ENCODE data around the gene RGS4. TPM values are rescaled to one million over a fixed set of nuclear protein-coding genes. Genes with fewer than 3 reads are reported as not detected.

Gene RGS4
- total RNA-seq, 1 experiment from 2014 or later = 3.2 TPM

DNA sequence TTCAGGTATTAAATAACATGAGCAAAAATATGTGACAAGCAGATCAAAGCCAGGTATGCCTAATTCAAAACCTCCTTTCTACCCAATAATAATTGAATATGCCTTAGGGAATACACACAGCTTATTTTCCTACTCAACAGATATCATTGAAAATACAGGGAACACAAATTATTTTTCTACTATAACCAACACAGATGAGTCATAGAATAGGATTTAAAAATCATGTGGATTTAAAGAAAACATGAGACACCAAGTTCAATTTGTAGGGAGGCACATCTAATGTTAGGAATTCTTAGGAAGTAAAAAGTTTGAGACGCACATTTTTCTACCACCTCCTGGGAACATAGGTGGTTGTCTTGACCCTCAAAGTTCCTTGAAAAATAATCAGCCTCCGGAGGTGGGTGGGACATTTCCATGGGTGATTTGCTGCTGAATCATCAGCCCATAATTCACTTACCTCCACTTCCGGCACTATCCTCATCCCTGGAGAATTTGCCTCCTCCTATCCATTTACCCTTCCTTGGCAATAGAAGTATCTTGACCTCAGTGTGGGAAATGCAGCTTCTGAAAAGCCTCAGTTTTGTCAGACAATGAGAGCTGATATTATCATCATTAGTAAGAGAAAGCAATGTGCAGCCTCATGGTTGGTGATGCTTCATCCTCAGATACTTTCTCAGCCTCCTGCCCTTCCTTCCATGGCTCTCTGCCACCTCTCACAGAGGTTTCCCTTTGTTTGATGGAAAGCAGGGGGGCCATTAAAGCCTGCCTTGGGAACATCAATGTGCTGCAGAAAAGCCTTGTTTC lies 33.5 kb upstream of the RGS4 start (continued):
- TF ChIP-seq, protein P1, sequence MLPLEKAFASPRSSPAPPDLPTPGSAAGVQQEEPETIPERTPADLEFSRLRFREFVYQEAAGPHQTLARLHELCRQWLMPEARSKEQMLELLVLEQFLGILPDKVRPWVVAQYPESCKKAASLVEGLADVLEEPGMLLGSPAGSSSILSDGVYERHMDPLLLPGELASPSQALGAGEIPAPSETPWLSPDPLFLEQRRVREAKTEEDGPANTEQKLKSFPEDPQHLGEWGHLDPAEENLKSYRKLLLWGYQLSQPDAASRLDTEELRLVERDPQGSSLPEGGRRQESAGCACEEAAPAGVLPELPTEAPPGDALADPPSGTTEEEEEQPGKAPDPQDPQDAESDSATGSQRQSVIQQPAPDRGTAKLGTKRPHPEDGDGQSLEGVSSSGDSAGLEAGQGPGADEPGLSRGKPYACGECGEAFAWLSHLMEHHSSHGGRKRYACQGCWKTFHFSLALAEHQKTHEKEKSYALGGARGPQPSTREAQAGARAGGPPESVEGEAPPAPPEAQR (CRISPR knock-in tag; IDR thresholded peaks at IDR 0.05) = no peak
- TF ChIP-seq ZNF317 (CRISPR knock-in tag; IDR thresholded peaks at IDR 0.05; ENCODE audit: borderline replicate concordance, low read depth) = no peak
- TF ChIP-seq, protein P2, sequence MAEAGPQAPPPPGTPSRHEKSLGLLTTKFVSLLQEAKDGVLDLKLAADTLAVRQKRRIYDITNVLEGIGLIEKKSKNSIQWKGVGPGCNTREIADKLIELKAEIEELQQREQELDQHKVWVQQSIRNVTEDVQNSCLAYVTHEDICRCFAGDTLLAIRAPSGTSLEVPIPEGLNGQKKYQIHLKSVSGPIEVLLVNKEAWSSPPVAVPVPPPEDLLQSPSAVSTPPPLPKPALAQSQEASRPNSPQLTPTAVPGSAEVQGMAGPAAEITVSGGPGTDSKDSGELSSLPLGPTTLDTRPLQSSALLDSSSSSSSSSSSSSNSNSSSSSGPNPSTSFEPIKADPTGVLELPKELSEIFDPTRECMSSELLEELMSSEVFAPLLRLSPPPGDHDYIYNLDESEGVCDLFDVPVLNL (CRISPR knock-in tag; IDR thresholded peaks at IDR 0.05; ENCODE audit: borderline replicate concordance, low read depth) = no peak
- TF ChIP-seq TEAD4 (CRISPR knock-in tag; IDR thresholded peaks at IDR 0.05) = no peak
- no peak for TF ChIP-seq NR1H2 (CRISPR knock-in tag; IDR thresholded peaks at IDR 0.05)
- TF ChIP-seq, protein P3, sequence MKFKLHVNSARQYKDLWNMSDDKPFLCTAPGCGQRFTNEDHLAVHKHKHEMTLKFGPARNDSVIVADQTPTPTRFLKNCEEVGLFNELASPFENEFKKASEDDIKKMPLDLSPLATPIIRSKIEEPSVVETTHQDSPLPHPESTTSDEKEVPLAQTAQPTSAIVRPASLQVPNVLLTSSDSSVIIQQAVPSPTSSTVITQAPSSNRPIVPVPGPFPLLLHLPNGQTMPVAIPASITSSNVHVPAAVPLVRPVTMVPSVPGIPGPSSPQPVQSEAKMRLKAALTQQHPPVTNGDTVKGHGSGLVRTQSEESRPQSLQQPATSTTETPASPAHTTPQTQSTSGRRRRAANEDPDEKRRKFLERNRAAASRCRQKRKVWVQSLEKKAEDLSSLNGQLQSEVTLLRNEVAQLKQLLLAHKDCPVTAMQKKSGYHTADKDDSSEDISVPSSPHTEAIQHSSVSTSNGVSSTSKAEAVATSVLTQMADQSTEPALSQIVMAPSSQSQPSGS (CRISPR knock-in tag; IDR thresholded peaks at IDR 0.05; ENCODE audit: borderline replicate concordance, low read depth) = no peak

GRCh38 chr1:163036671-163037070 lies 32.5 kb upstream of the RGS4 start:
- no peaks in the 10 kb centered on the region for H3K9me3 Mint-ChIP-seq
- no peaks in the 10 kb centered on the region for H3K4me1 Mint-ChIP-seq
- no peak overlapping the region for H3K27ac Mint-ChIP-seq
- TF ChIP-seq ZNF232 (CRISPR knock-in tag; IDR thresholded peaks at IDR 0.05) = no peak
- TF ChIP-seq, protein P1 (CRISPR knock-in tag; IDR thresholded peaks at IDR 0.05) = no peak
- no peak for TF ChIP-seq ZNF138 (CRISPR knock-in tag; conservative IDR thresholded peaks at IDR 0.05)
- TF ChIP-seq, protein P4, sequence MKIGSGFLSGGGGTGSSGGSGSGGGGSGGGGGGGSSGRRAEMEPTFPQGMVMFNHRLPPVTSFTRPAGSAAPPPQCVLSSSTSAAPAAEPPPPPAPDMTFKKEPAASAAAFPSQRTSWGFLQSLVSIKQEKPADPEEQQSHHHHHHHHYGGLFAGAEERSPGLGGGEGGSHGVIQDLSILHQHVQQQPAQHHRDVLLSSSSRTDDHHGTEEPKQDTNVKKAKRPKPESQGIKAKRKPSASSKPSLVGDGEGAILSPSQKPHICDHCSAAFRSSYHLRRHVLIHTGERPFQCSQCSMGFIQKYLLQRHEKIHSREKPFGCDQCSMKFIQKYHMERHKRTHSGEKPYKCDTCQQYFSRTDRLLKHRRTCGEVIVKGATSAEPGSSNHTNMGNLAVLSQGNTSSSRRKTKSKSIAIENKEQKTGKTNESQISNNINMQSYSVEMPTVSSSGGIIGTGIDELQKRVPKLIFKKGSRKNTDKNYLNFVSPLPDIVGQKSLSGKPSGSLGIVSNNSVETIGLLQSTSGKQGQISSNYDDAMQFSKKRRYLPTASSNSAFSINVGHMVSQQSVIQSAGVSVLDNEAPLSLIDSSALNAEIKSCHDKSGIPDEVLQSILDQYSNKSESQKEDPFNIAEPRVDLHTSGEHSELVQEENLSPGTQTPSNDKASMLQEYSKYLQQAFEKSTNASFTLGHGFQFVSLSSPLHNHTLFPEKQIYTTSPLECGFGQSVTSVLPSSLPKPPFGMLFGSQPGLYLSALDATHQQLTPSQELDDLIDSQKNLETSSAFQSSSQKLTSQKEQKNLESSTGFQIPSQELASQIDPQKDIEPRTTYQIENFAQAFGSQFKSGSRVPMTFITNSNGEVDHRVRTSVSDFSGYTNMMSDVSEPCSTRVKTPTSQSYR (CRISPR knock-in tag; IDR thresholded peaks at IDR 0.05) = no peak
- POLR2A ChIA-PET = no interaction called here
- no peak overlapping the region for H3K4me3 Mint-ChIP-seq
- H3K27me3 Mint-ChIP-seq (ENCODE audit: low read depth) = no peaks in the 10 kb centered on the region
- CTCF ChIA-PET = no interaction called here
- ATAC-seq = no peak
- no peak for DNase-seq (ENCODE audit: low spot score)
- no peaks in the 10 kb centered on the region for H3K36me3 Mint-ChIP-seq

DNA sequence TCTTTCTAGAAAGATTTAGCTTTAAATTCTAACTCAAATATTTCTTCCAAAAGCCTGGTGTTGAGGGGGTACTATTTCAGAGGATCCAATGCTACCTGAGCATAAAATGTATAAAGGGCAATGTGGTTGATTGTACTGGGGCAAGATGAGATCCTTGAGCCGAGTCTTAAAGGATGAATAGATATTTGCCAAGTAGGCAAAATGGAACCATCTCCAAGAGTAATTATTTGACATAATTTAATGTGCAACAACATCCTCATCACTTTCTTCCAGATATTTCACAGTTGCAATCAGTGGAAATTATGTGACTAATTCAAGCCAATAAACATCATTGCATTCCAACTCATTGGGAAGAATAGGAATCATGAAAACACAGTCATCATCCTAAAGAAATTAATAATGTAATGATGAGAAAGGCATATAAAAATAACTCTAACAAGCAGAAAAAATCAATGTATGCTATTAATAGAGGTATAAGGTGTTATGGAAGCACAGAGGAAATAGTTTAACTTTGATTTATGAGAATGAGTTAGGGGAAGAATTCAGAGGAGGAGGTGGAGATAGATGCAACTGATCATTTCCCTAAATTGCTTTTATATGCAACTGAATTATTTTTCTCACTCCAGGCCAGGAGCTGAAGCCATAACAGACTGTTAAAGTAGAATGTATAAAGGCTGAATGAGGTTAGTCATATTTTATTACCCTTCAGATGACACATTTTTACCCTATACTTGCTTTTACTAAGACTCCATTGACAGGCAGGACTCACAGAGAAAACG lies 30.0 kb upstream of the RGS4 start:
- ChIA-PET POLR2A (interaction anchor here (0.6 kb wide), 2 partner anchors 28 to 32 kb away, joined by 3 to 4 read pairs; no protein-coding TSS in a partner anchor), CTCF (no interaction called here)
- H3K9me3 Mint-ChIP-seq = no peaks in the 10 kb centered on the region
- H3K4me3 Mint-ChIP-seq = no peak overlapping the region
- ATAC-seq (no peak), DNase-seq (ENCODE audit: low spot score) (no peak)
- H3K4me1 Mint-ChIP-seq = no peaks in the 10 kb centered on the region
- TF ChIP-seq CREB1 (CRISPR knock-in tag; IDR thresholded peaks at IDR 0.05) (no peak), ARID4B (CRISPR knock-in tag; IDR thresholded peaks at IDR 0.05; ENCODE audit: borderline replicate concordance) (no peak), CDX4 (CRISPR knock-in tag; IDR thresholded peaks at IDR 0.05; ENCODE audit: borderline replicate concordance) (no peak), MXD4 (CRISPR knock-in tag; IDR thresholded peaks at IDR 0.05; ENCODE audit: borderline replicate concordance) (no peak)
- H3K27ac Mint-ChIP-seq = no peak overlapping the region
- H3K36me3 Mint-ChIP-seq = no peaks in the 10 kb centered on the region
- H3K27me3 Mint-ChIP-seq (ENCODE audit: low read depth) = no peaks in the 10 kb centered on the region; the same call in 1 of the 2 replicates
